T-cell (primary cell): ENCODE measurements around the gene VEGFB. TPM values are rescaled to one million over a fixed set of nuclear protein-coding genes. Genes with fewer than 3 reads are reported as not detected.

Source experiments
- ATAC-seq, 4 experiments: fragments of 200-7000 bp in 3 of 4; fragments of 150-1000 bp in 1 of 4; cut with Tn5 transposase; replicated peaks in 1 of 4; 1 replicate in 3 of 4; 2 replicates in 1 of 4; pipeline ENCODE4 v1.10.0; 2021; ENCODE audit warnings: moderate library complexity in 3 of 4, mild to moderate bottlenecking in 2 of 4, moderate number of reproducible peaks in 1 of 4
- CTCF ChIA-PET, 2 donors: fragments of 300-600 bp; sonication (Branson Sonifier 250); formaldehyde crosslinking; loops; one replicate each; lab custom pipeline; 2022; ENCODE audit warnings: antibody characterized with exemption in 2 of 2; lab: Charles Lee
- POLR2A ChIA-PET, 2 donors: fragments of 300-600 bp; sonication (Branson Sonifier 250); formaldehyde crosslinking; loops; one replicate each; lab custom pipeline; 2022; ENCODE audit warnings: antibody characterized with exemption in 2 of 2; lab: Charles Lee
- DNase-seq, 35 experiments: peaks; one replicate each; pipeline versions ENCODE4 v3.0.0 to v3.0.0-alpha.2; 2013 to 2023
- H3K27ac ChIP-seq: one replicate; pipeline ENCODE4 v1.5.1; 2013; ENCODE audit warnings: low read length
- H3K27me3 ChIP-seq, 2 experiments: replicated peaks in 1 of 2; 1 replicate in 1 of 2; 2 replicates in 1 of 2; pipeline versions ENCODE4 v1.6.1 to v1.7.0; 2013; ENCODE audit warnings: low read length in 1 of 2, mixed read lengths in 1 of 2; ENCODE audit not compliant: control insufficient read depth in 2 of 2, insufficient read depth in 2 of 2; ENCODE audit errors: extremely low read depth in 1 of 2
- H3K36me3 ChIP-seq, 2 donors: 1 replicate in 1 of 2; 2 replicates in 1 of 2; pipeline versions ENCODE4 v1.6.1 to v1.7.0; 2013; ENCODE audit warnings: low read length in 1 of 2; ENCODE audit not compliant: control insufficient read depth in 2 of 2, insufficient read depth in 1 of 2; ENCODE audit errors: extremely low read depth in 1 of 2
- H3K4me1 ChIP-seq, 2 experiments: 1 replicate in 1 of 2; 2 replicates in 1 of 2; pipeline versions ENCODE4 v1.6.1 to v1.7.0; 2013; ENCODE audit warnings: low read length in 2 of 2, mixed read lengths in 1 of 2; ENCODE audit not compliant: insufficient read depth in 2 of 2, control insufficient read depth in 1 of 2; ENCODE audit errors: extremely low read depth in 1 of 2
- H3K4me3 ChIP-seq, 2 donors: 1 replicate in 1 of 2; 2 replicates in 1 of 2; pipeline versions ENCODE4 v1.5.1 to v1.7.0; 2013; ENCODE audit warnings: mild to moderate bottlenecking in 2 of 2, low read length in 1 of 2, moderate library complexity in 1 of 2; ENCODE audit not compliant: control insufficient read depth in 1 of 2; ENCODE audit errors: extremely low read depth in 1 of 2
- H3K9me3 ChIP-seq: 2 replicates; pipeline ENCODE4 v1.7.0; 2013
- H3K27ac Mint-ChIP-seq, 2 donors: one replicate each; pipeline ENCODE4 v1.8.0; 2020 to 2021; ENCODE audit warnings: mild to moderate bottlenecking in 2 of 2, mixed read lengths in 2 of 2
- H3K27me3 Mint-ChIP-seq, 2 donors: one replicate each; pipeline ENCODE4 v1.8.0; 2021 to 2022; ENCODE audit warnings: mixed read lengths in 2 of 2
- H3K36me3 Mint-ChIP-seq: one replicate; pipeline ENCODE4 v1.8.0; 2021; ENCODE audit warnings: mixed read lengths
- H3K4me1 Mint-ChIP-seq, 3 donors: one replicate each; pipeline ENCODE4 v1.8.0; 2020 to 2022; ENCODE audit warnings: mixed read lengths in 3 of 3, mild to moderate bottlenecking in 1 of 3
- H3K4me3 Mint-ChIP-seq, 3 donors: one replicate each; pipeline ENCODE4 v1.8.0; 2020 to 2022; ENCODE audit warnings: mild to moderate bottlenecking in 3 of 3, mixed read lengths in 3 of 3, moderate library complexity in 3 of 3
- H3K9me3 Mint-ChIP-seq, 3 donors: one replicate each; pipeline ENCODE4 v1.8.0; 2020 to 2022; ENCODE audit warnings: mixed read lengths in 3 of 3
- WGBS: methylation state at CpG from one replicate; pipeline ENCODE4 v1.1.5; 2013; ENCODE audit warnings: missing lambda C conversion rate; ENCODE audit not compliant: insufficient coverage; 5-methylcytosine and 5-hydroxymethylcytosine counted together
- total RNA-seq, 35 experiments: library from RNA in 6 of 35; stranded (reverse) in 6 of 35; fragments of 120-200 nt in 1 of 35; gene quantifications; one replicate each; pipeline versions ENCODE4 v1.2.1 to v1.2.4 and lab custom pipeline; 2013 to 2026

VEGFB gene
- total RNA-seq, 5 donors from 2014 or later (not counting 1 experiment from before 2014, with no cell fraction given), result 47.9 to 80.7 (median 76.0) TPM

- POLR2A ChIA-PET, result no interaction called here
Measured at GRCh38 chr11:64237484-64237951, 3.1 kb downstream of the VEGFB start.

GRCh38 chr11:64238076-64238475 lies 3.7 kb downstream of the VEGFB start:
- Mint-ChIP-seq H3K36me3 (no peaks in the 10 kb centered on the region), H3K27me3 (no peaks in the 10 kb centered on the region), H3K4me3 (no peak overlapping the region), H3K4me1 (peaks cover 38 to 43% (median 39%) of the 10 kb centered on the region in 3 donors), H3K9me3 (no peaks in the 10 kb centered on the region), H3K27ac (peak overlapping the region in 1 of 2 donors; percentile 55)
- no peaks in the 10 kb centered on the region for H3K27me3 ChIP-seq
- no peaks in the 10 kb centered on the region for H3K9me3 ChIP-seq
- H3K4me3 ChIP-seq, result no peak overlapping the region
- POLR2A ChIA-PET, result no interaction called here
- 89% methylated on average over 3 of the region's 9 CpGs for WGBS
- DNase-seq, result no peak
- CTCF ChIA-PET, result interaction anchor here in 1 of 2 donors (0.6 kb wide), 1 partner anchor 33 kb away, joined by 3 read pairs; no protein-coding TSS in a partner anchor
- peaks cover 11 to 16% of the 10 kb centered on the region in 2 donors for H3K36me3 ChIP-seq
- H3K27ac ChIP-seq, result no peak overlapping the region
- ATAC-seq, result no peak
- H3K4me1 ChIP-seq, result peaks cover 10 to 49% of the 10 kb centered on the region in 2 experiments

More at GRCh38 chr11:64237484-64237951, 3.1 kb downstream of the VEGFB start:
- Mint-ChIP-seq H3K9me3 (no peaks in the 10 kb centered on the region), H3K27me3 (no peaks in the 10 kb centered on the region), H3K4me1 (peaks cover 38 to 45% (median 38%) of the 10 kb centered on the region in 3 donors), H3K4me3 (no peak overlapping the region), H3K27ac (peak overlapping the region in 1 of 2 donors; percentile 34), H3K36me3 (no peaks in the 10 kb centered on the region)
- Histone ChIP-seq H3K4me3 (no peak overlapping the region), H3K27ac (no peak overlapping the region), H3K9me3 (no peaks in the 10 kb centered on the region), H3K36me3 (peaks cover 10 to 16% of the 10 kb centered on the region in 2 donors), H3K27me3 (no peaks in the 10 kb centered on the region), H3K4me1 (peaks cover 8 to 48% of the 10 kb centered on the region in 2 experiments)
- no peak for DNase-seq
- no peak for ATAC-seq
- CTCF ChIA-PET, result interaction anchor here in 1 of 2 donors (0.6 to 1.9 kb wide), 2 partner anchors 32 to 34 kb away, joined by 3 to 5 read pairs; no protein-coding TSS in a partner anchor
- WGBS, result 98% methylated on average over 8 of the region's 12 CpGs

DNA sequence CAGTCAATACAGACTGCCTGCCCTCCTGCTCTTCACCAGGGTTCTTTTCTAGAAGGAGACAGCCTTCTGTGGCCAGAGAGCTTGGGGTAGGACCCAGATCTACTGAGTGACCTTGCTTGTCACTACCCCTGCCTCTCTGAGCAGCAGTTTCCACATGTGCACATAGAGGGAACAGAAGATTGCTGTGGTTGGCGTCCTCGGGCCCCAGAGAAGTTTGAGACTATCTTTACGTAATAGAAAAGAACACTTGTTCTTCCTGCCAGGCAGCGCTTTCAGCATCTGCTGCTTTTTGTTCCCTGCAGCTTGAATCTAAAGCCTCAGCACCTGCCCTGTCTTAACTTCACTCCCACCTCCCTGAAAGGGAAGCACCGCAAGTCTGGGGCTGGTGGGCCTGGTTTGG lies 4.6 kb downstream of the VEGFB start:
- Mint-ChIP-seq H3K36me3 (no peaks in the 10 kb centered on the region), H3K27me3 (no peaks in the 10 kb centered on the region), H3K4me3 (no peak overlapping the region), H3K4me1 (peaks cover 38 to 44% (median 41%) of the 10 kb centered on the region in 3 donors), H3K27ac (peak overlapping the region; percentile 55 to 66), H3K9me3 (no peaks in the 10 kb centered on the region)
- Histone ChIP-seq H3K27me3 (no peaks in the 10 kb centered on the region), H3K27ac (no peak overlapping the region), H3K4me1 (peaks cover 12 to 45% of the 10 kb centered on the region in 2 experiments), H3K9me3 (no peaks in the 10 kb centered on the region), H3K36me3 (peaks cover 16 to 24% of the 10 kb centered on the region in 2 donors), H3K4me3 (no peak overlapping the region)
- DNase-seq, result no peak
- no peak for ATAC-seq
- ChIA-PET POLR2A (no interaction called here), CTCF (no interaction called here)
- 100% methylated on average over 3 of the region's 5 CpGs for WGBS

- WGBS, result 62% methylated on average over 6 of the region's 11 CpGs
Measured at GRCh38 chr11:64239662-64240434, 5.5 kb downstream of the VEGFB start.

GRCh38 chr11:64240435-64241240 lies 6.3 kb downstream of the VEGFB start, which contains the start of gene FKBP2:
TSS of gene FKBP2 (plus strand) at chr11:64241095. CDS start at chr11:64242388, 1,293 bp downstream.
- H3K36me3 ChIP-seq, result peaks cover 16 to 27% of the 10 kb centered on the region in 2 donors
- ATAC-seq, result peak; percentile 72 to 74 (median 72)
- Mint-ChIP-seq H3K4me1 (peaks cover 36 to 45% (median 37%) of the 10 kb centered on the region in 3 donors), H3K9me3 (no peaks in the 10 kb centered on the region), H3K27ac (peak within 1 kb of the TSS; percentile 97), H3K36me3 (no peaks in the 10 kb centered on the region), H3K27me3 (no peaks in the 10 kb centered on the region), H3K4me3 (peak within 1 kb of the TSS; percentile 83 to 93 (median 89))
- peak within 1 kb of the TSS; percentile 49 to 73 for H3K4me3 ChIP-seq
- peaks cover 9 to 48% of the 10 kb centered on the region in 2 experiments for H3K4me1 ChIP-seq
- CTCF ChIA-PET, result interaction anchor here in 1 of 2 donors (0.6 to 1.1 kb wide), 7 partner anchors 34 to 77 kb away, joined by 3 to 9 read pairs (median 5); partner anchors contain the start of genes BAD, FERMT3, PRDX5 and TRMT112
- peak within 1 kb of the TSS; percentile 97 for H3K27ac ChIP-seq
- 2% methylated on average over 46 of the region's 58 CpGs for WGBS
- POLR2A ChIA-PET, result interaction anchor here (0.6 to 1.0 kb wide), 3 partner anchors 43 to 77 kb away, joined by 3 to 5 read pairs (median 3); partner anchors contain the start of genes BAD (in 1 of the 2) and TRMT112 (in 1 of the 2)
- H3K27me3 ChIP-seq, result no peaks in the 10 kb centered on the region
- DNase-seq, result peak; percentile 95 to 99 (median 98)
- H3K9me3 ChIP-seq, result no peaks in the 10 kb centered on the region

More at GRCh38 chr11:64239662-64240434, 5.5 kb downstream of the VEGFB start:
- Mint-ChIP-seq H3K4me1 (peaks cover 39 to 47% (median 41%) of the 10 kb centered on the region in 3 donors), H3K36me3 (no peaks in the 10 kb centered on the region), H3K9me3 (no peaks in the 10 kb centered on the region), H3K27me3 (no peaks in the 10 kb centered on the region), H3K4me3 (peak overlapping the region; percentile 83 to 93 (median 89)), H3K27ac (peak overlapping the region; percentile 97)
- Histone ChIP-seq H3K9me3 (no peaks in the 10 kb centered on the region), H3K4me1 (peaks cover 12 to 48% of the 10 kb centered on the region in 2 experiments), H3K27ac (peak overlapping the region; percentile 97), H3K4me3 (peak overlapping the region in 1 of 2 donors; percentile 73), H3K27me3 (no peaks in the 10 kb centered on the region), H3K36me3 (peaks cover 16 to 27% of the 10 kb centered on the region in 2 donors)
- ChIA-PET CTCF (no interaction called here), POLR2A (interaction anchor here in 1 of 2 donors (0.6 kb wide), 1 partner anchor 14 kb away, joined by 4 read pairs; the partner anchor contains the start of genes NUDT22 and TRPT1)
- DNase-seq (peak in 2 of 35 experiments; percentile 26 to 48), ATAC-seq (no peak)
